ENCODE data around the gene HACD2. TPM values are rescaled to one million over a fixed set of nuclear protein-coding genes. Genes with fewer than 3 reads are reported as not detected.
"Not testable (repeated sequence)": the region's sequence is repeated elsewhere in the genome, so short reads cannot be mapped to it uniquely, and the experiment has no call there.

The HACD2 gene
- polyA plus RNA-seq, 3 donors from 2014 or later: 19.3 to 37.0 (median 25.3) TPM

- Mint-ChIP-seq H3K27ac (no peak overlapping the region), H3K4me3 (no peak overlapping the region), H3K27me3 (ENCODE audit: low read depth in 3 of 3) (peaks cover 0 to 5% (median 3%) of the 10 kb centered on the region in 3 donors), H3K9me3 (no peaks in the 10 kb centered on the region), H3K4me1 (peaks cover 14 to 15% of the 10 kb centered on the region in 2 donors), H3K36me3 (peaks cover 10 to 21% (median 16%) of the 10 kb centered on the region in 3 donors)
- peak in 2 of 3 donors; percentile 14 to 16 for DNase-seq
Measured at GRCh38 chr3:123489400-123490004, 95.4 kb downstream of the HACD2 start.

DNA sequence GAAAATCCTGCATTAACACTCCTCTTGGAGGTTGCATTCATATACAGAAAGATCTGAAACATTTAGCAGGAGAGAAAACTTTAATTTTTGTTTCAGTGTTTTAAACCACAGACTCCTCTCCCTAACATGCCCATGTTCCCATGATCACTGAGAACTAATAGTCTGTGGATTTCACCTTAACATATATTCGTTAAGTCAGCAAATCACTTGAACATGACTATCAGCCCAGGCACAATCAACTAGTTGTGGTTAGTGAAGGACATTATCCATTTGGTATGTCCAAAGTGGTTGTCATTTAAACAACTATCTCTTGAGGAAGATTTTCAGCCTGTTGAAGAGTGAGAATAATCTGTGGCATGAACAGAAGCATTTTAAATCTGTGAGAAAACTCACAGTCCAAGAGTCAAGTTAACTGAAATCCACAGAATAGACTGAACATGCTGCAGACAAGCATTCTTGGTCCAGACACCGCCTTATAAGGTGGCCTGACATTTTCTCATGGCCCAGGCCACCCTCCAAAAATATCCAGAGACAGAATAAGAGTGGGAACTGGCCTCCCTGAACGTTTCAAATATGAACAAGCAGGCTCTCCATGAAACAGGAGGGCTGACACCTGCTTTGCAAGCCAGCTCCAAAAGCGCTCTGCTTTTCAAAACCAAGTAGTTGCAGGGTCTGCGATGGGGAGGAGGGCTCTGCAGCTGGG is 96.1 kb downstream of the HACD2 start:
- Mint-ChIP-seq H3K27ac (no peak overlapping the region), H3K4me3 (no peak overlapping the region), H3K27me3 (ENCODE audit: low read depth in 3 of 3) (peaks cover 0 to 5% (median 3%) of the 10 kb centered on the region in 3 donors), H3K4me1 (peaks cover 14 to 15% of the 10 kb centered on the region in 2 donors), H3K9me3 (no peaks in the 10 kb centered on the region), H3K36me3 (peaks cover 8 to 16% (median 9%) of the 10 kb centered on the region in 3 donors)
- no peak for DNase-seq

DNA sequence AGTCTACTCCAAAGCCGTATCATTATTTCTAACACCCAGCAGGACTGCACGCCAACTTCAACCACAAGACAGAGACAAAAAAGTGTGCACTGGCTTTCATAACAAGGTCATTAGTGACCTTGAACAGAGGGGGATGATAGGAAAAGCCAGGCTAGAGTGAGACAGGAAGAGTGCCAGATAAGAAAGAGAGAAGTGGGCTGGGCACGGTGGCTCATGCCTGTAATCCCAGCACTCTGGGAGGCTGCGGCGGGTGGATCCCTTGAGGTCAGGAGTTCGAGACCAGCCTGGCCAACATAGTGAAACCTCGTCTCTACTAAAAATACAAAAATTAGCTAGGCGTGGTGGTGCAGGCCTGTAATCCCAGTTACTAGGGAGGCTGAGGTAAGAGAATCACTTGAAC is 97.8 kb downstream of the HACD2 start:
- H3K27ac Mint-ChIP-seq: peak overlapping the region in 2 of 6 donors; percentile 61 to 80
- not testable (repeated sequence) for H3K4me1 Mint-ChIP-seq; DNase-seq; H3K4me3 Mint-ChIP-seq; H3K9me3 Mint-ChIP-seq; H3K36me3 Mint-ChIP-seq; H3K27me3 Mint-ChIP-seq (ENCODE audit: low read depth in 3 of 3)

GRCh38 chr3:123486460-123486859 is 98.4 kb downstream of the HACD2 start:
- Mint-ChIP-seq H3K4me3 (no peak overlapping the region), H3K4me1 (no peaks in the 10 kb centered on the region), H3K9me3 (no peaks in the 10 kb centered on the region), H3K27ac (no peak overlapping the region), H3K27me3 (ENCODE audit: low read depth in 3 of 3) (peaks cover 0 to 5% (median 3%) of the 10 kb centered on the region in 3 donors), H3K36me3 (peaks cover 3 to 4% (median 4%) of the 10 kb centered on the region in 3 donors)
- no peak for DNase-seq

- DNase-seq: no peak
- H3K36me3 Mint-ChIP-seq: peaks cover 0 to 4% (median 0%) of the 10 kb centered on the region in 3 donors
- H3K4me1 Mint-ChIP-seq: peaks cover 0 to 3% of the 10 kb centered on the region in 2 donors
- no peak overlapping the region for H3K27ac Mint-ChIP-seq
- H3K9me3 Mint-ChIP-seq: no peaks in the 10 kb centered on the region
- H3K4me3 Mint-ChIP-seq: no peak overlapping the region
- H3K27me3 Mint-ChIP-seq (ENCODE audit: low read depth in 3 of 3): peaks cover 3 to 6% (median 5%) of the 10 kb centered on the region in 3 donors
Measured at GRCh38 chr3:123485551-123485950, 99.3 kb downstream of the HACD2 start.

- H3K9me3 Mint-ChIP-seq: no peaks in the 10 kb centered on the region
- peaks cover 2 to 6% (median 3%) of the 10 kb centered on the region in 3 donors for H3K27me3 Mint-ChIP-seq (ENCODE audit: low read depth in 3 of 3)
- no peak overlapping the region for H3K4me3 Mint-ChIP-seq
- DNase-seq: no peak
- peaks cover 0 to 5% of the 10 kb centered on the region in 2 donors for H3K4me1 Mint-ChIP-seq
- H3K36me3 Mint-ChIP-seq: peaks cover 0 to 4% (median 0%) of the 10 kb centered on the region in 3 donors
- no peak overlapping the region for H3K27ac Mint-ChIP-seq
Measured at GRCh38 chr3:123483146-123483545, 101.7 kb downstream of the HACD2 start.

GRCh38 chr3:123481722-123482457 is 103.0 kb downstream of the HACD2 start:
- Mint-ChIP-seq H3K4me3 (no peak overlapping the region), H3K9me3 (no peaks in the 10 kb centered on the region), H3K27ac (no peak overlapping the region), H3K27me3 (ENCODE audit: low read depth in 3 of 3) (peaks cover 2 to 8% (median 6%) of the 10 kb centered on the region in 3 donors), H3K4me1 (peaks cover 0 to 7% of the 10 kb centered on the region in 2 donors), H3K36me3 (no peaks in the 10 kb centered on the region)
- DNase-seq: no peak

GRCh38 chr3:123481071-123481470 is 103.8 kb downstream of the HACD2 start:
- DNase-seq: no peak
- peaks cover 2 to 10% (median 6%) of the 10 kb centered on the region in 3 donors for H3K27me3 Mint-ChIP-seq (ENCODE audit: low read depth in 3 of 3)
- no peak overlapping the region for H3K27ac Mint-ChIP-seq
- no peaks in the 10 kb centered on the region for H3K36me3 Mint-ChIP-seq
- no peak overlapping the region for H3K4me3 Mint-ChIP-seq
- H3K9me3 Mint-ChIP-seq: no peaks in the 10 kb centered on the region
- H3K4me1 Mint-ChIP-seq: peaks cover 0 to 7% of the 10 kb centered on the region in 2 donors

DNA sequence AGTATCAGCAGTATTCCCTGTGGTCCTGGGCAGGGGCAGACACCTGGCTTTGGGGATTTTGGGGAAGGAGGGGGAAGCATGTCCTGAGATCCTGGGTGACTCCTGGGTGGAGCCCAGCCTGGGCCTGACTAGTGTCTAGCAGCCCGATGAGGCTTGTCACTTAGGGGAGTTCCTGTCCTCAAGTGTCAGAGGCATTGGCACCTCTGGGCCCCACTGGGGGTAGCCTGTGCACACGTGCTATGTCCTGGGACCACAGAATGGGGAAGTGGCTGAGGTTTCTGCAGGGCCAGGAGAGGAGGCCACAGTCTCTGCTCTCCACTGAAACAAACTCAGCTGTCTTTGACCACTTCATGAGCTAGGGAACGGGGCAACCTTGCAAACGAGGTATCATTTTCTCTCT is 104.4 kb downstream of the HACD2 start:
- DNase-seq: peak; percentile 9 to 12 (median 10)

GRCh38 chr3:123479891-123480290 is 105.0 kb downstream of the HACD2 start:
- no peak for DNase-seq
- Mint-ChIP-seq H3K27me3 (ENCODE audit: low read depth in 3 of 3) (peaks cover 6 to 10% (median 6%) of the 10 kb centered on the region in 3 donors), H3K9me3 (no peaks in the 10 kb centered on the region), H3K36me3 (no peaks in the 10 kb centered on the region), H3K4me3 (no peak overlapping the region), H3K4me1 (peaks cover 0 to 7% of the 10 kb centered on the region in 2 donors), H3K27ac (no peak overlapping the region)

More for the DNA sequence above, 104.4 kb downstream of the HACD2 start:
- Mint-ChIP-seq H3K4me1 (peaks cover 0 to 7% of the 10 kb centered on the region in 2 donors), H3K4me3 (no peak overlapping the region), H3K36me3 (no peaks in the 10 kb centered on the region), H3K27me3 (ENCODE audit: low read depth in 3 of 3) (peaks cover 5 to 12% (median 6%) of the 10 kb centered on the region in 3 donors), H3K27ac (no peak overlapping the region), H3K9me3 (no peaks in the 10 kb centered on the region)

GRCh38 chr3:123478314-123478713 is 106.5 kb downstream of the HACD2 start:
- Mint-ChIP-seq H3K27me3 (ENCODE audit: low read depth in 3 of 3) (peaks cover 6 to 10% (median 6%) of the 10 kb centered on the region in 3 donors), H3K27ac (no peak overlapping the region), H3K4me1 (peaks cover 0 to 7% of the 10 kb centered on the region in 2 donors), H3K36me3 (no peaks in the 10 kb centered on the region), H3K4me3 (no peak overlapping the region), H3K9me3 (no peaks in the 10 kb centered on the region)
- DNase-seq: no peak

GRCh38 chr3:123476967-123477750 is 107.7 kb downstream of the HACD2 start:
- H3K27me3 Mint-ChIP-seq (ENCODE audit: low read depth in 3 of 3): peaks cover 6 to 10% (median 8%) of the 10 kb centered on the region in 3 donors
- peaks cover 0 to 7% of the 10 kb centered on the region in 2 donors for H3K4me1 Mint-ChIP-seq
- no peak overlapping the region for H3K27ac Mint-ChIP-seq
- no peak for DNase-seq
- no peak overlapping the region for H3K4me3 Mint-ChIP-seq
- H3K9me3 Mint-ChIP-seq: no peaks in the 10 kb centered on the region
- H3K36me3 Mint-ChIP-seq: no peaks in the 10 kb centered on the region

DNA sequence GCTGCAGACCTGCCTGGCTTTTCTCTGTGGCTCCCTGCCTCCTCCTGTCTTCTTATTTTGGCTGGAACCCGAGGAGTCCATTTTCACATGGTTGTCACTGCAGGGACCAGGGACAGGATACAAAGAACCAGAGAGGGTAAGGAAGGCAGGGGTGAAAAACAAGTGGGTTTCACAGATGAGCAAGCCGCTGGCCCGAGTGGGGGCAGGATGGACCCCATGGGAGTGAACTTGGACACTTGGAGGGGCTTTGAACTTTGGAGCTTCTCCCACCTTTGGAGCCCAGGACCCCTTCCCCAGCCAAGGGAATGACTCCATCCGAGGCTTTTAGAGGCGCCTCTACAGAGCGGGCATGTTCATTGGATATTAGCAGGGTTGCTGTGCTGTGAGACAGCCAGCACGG is 109.1 kb downstream of the HACD2 start:
- Mint-ChIP-seq H3K27me3 (ENCODE audit: low read depth in 3 of 3) (peaks cover 4 to 9% (median 7%) of the 10 kb centered on the region in 3 donors), H3K4me3 (no peak overlapping the region), H3K9me3 (no peaks in the 10 kb centered on the region), H3K36me3 (no peaks in the 10 kb centered on the region), H3K27ac (no peak overlapping the region), H3K4me1 (peaks cover 0 to 7% of the 10 kb centered on the region in 2 donors)
- DNase-seq: no peak
